BE2C (cell line): ENCODE measurements around the gene RBM47.

ENCODE experiments used
- DNase-seq: peaks from one replicate; pipeline ENCODE4 v3.0.0-alpha.2; 2020
- H3K27me3 ChIP-seq: fragments of 250-450 bp; sonication (Bioruptor Pico); 2 replicates; pipeline ENCODE4 v1.5.1; 2020; ENCODE audit warnings: mild to moderate bottlenecking
- H3K36me3 ChIP-seq: fragments of 250-450 bp; sonication (Bioruptor Pico); 2 replicates; pipeline ENCODE4 v1.5.1; 2020; ENCODE audit warnings: mild to moderate bottlenecking
- H3K4me1 ChIP-seq: fragments of 250-450 bp; sonication (Bioruptor Pico); 2 replicates; pipeline ENCODE4 v1.5.1; 2020
- H3K4me3 ChIP-seq: 2 replicates; pipeline ENCODE4 v1.5.1; 2011; ENCODE audit warnings: low read depth, low read length
- H3K9me3 ChIP-seq: fragments of 250-450 bp; sonication (Bioruptor Pico); 2 replicates; pipeline ENCODE4 v1.5.1; 2020
- TF ChIP-seq, protein P1 (sequence below): IDR thresholded peaks from 2 replicates; pipeline ENCODE4 v1.5.1; 2012; ENCODE audit warnings: mild to moderate bottlenecking, low read depth, low read length

RBM47 gene

DNA sequence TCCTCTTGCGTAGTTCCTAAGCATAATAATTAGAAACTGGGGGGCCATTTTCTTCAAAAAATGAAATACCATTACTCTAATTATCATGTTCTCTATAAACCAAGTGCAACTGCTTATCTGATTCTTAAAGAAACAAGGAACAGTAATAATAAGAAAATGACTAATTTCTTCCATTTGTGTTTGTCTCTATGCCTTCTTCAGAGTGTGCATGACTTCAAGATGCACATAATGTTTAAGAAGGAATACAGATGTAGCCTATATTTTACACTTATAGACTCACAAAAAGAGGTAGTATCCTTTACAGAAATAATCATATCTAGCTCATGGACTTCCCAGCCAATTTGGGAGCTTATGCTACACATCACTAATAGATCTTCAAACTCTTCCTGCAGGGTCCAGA is 162.9 kb downstream of the RBM47 start:
- TF ChIP-seq, protein P1, sequence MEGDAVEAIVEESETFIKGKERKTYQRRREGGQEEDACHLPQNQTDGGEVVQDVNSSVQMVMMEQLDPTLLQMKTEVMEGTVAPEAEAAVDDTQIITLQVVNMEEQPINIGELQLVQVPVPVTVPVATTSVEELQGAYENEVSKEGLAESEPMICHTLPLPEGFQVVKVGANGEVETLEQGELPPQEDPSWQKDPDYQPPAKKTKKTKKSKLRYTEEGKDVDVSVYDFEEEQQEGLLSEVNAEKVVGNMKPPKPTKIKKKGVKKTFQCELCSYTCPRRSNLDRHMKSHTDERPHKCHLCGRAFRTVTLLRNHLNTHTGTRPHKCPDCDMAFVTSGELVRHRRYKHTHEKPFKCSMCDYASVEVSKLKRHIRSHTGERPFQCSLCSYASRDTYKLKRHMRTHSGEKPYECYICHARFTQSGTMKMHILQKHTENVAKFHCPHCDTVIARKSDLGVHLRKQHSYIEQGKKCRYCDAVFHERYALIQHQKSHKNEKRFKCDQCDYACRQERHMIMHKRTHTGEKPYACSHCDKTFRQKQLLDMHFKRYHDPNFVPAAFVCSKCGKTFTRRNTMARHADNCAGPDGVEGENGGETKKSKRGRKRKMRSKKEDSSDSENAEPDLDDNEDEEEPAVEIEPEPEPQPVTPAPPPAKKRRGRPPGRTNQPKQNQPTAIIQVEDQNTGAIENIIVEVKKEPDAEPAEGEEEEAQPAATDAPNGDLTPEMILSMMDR = no peak
- Histone ChIP-seq H3K27me3 (peaks cover 7% of the 10 kb centered on the region; the same call in 1 of the 2 replicates), H3K9me3 (no peaks in the 10 kb centered on the region), H3K4me1 (no peaks in the 10 kb centered on the region), H3K36me3 (no peaks in the 10 kb centered on the region), H3K4me3 (no peak overlapping the region)
- DNase-seq = no peak

DNA sequence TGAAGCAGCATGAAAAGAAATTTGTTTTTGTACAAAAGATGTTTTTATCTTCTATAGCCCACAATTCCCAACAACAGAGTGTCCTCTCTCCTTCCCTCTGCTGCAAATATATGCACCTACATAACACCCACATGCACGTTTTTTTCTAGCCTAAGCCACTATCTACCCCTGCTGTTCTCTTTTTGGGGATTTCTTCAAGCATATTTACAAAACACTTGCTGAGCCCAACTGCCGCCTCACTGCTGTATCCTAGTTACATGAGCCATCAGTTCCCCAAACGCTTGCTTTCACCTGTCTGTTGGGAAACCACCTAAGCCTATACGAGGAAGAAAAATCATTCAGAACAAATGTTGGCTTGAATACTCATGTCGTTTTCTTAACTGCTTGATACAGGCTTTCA is 167.3 kb downstream of the RBM47 start:
- Histone ChIP-seq H3K4me3 (no peak overlapping the region), H3K27me3 (0 out of 2 replicates have a peak, but pooled peaks cover 3% of the 10 kb centered on the region), H3K4me1 (no peaks in the 10 kb centered on the region), H3K36me3 (no peaks in the 10 kb centered on the region), H3K9me3 (no peaks in the 10 kb centered on the region)
- TF ChIP-seq, protein P1 = no peak
- DNase-seq = no peak

DNA sequence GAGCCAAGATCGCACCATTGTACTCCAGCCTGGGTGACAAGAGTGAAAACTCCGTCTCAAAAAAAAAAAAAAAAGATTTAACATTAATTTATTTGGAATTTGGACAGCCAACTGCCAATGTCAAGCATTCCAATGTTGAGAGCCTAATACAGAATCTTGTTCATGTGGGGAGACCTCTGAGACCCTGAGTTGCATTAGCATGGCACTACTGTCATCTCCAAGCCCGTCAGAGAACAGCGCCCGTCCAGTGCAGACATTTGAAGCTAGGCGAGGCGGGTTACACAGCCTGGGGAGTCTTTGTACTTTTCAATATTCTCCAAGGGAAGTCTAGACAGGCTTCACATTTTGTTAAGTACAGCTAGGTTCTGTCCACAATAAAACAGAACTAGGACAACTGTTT is 167.8 kb downstream of the RBM47 start:
- DNase-seq = no peak
- TF ChIP-seq, protein P1 = no peak
- H3K4me1 ChIP-seq = no peaks in the 10 kb centered on the region
- H3K9me3 ChIP-seq = no peaks in the 10 kb centered on the region
- H3K27me3 ChIP-seq = 0 out of 2 replicates have a peak, but pooled peaks cover 3% of the 10 kb centered on the region
- H3K4me3 ChIP-seq = no peak overlapping the region
- no peaks in the 10 kb centered on the region for H3K36me3 ChIP-seq

DNA sequence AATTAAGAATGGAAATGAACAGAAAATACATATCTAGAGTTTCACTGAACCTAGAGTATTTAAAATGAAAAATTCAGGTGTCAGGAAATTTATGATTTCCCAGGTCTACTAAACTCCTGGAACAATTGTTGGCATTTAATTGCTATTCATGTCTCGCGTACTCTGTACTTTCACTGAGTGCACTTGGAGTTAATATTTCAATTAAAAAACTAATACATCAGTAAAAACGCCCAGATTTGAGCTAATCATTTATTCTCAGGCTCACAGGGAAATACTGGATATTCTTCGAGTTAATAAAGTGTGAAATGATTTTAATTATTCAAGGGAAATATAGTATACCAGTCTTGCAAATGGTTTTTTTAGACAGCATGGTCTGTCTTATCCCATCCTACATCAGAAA is 168.6 kb downstream of the RBM47 start:
- H3K36me3 ChIP-seq = no peaks in the 10 kb centered on the region
- H3K4me3 ChIP-seq = no peak overlapping the region
- no peaks in the 10 kb centered on the region for H3K4me1 ChIP-seq
- H3K9me3 ChIP-seq = no peaks in the 10 kb centered on the region
- H3K27me3 ChIP-seq = 0 out of 2 replicates have a peak, but pooled peaks cover 3% of the 10 kb centered on the region
- DNase-seq = no peak
- TF ChIP-seq, protein P1 = no peak

DNA sequence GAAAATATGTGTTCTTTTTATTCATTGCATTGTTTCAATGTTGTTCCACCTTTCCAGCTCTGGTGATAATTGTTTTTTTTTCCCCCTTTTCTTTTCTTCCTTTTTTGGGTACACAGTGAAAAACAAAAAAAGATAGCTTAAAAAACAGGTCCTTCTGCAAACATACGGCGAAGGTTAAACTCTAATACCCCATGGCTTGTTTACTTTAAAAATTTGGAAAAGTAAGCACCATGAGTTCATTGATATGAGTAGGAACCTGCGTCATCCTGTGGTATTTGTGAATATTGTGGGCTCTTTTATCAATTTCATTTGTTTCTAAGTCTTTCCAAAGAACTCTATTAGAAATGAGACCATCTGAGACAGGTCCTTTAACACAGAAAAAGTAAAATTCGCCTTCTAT is 171.0 kb downstream of the RBM47 start:
- TF ChIP-seq, protein P1 = no peak
- Histone ChIP-seq H3K4me1 (no peaks in the 10 kb centered on the region), H3K36me3 (no peaks in the 10 kb centered on the region), H3K9me3 (no peaks in the 10 kb centered on the region), H3K4me3 (no peak overlapping the region), H3K27me3 (0 out of 2 replicates have a peak, but pooled peaks cover 3% of the 10 kb centered on the region)
- no peak for DNase-seq

DNA sequence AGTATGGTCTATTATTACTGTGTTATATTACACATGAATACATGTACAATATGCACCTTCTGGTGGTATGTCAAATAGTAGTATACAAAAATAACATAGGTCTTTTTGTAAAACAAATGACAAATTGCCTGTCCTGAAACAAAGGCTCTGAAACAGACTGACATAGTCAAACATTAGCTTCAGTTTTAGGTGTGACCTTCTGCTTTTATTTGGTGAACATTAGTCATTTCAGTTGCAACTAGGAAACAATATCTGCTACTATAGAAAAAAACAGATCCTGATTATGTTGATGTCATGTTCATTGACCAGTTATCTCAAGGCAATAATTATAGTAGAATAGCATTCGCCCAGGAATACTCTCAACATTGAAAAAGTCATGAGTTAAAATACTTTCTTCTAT is 171.6 kb downstream of the RBM47 start:
- no peaks in the 10 kb centered on the region for H3K36me3 ChIP-seq
- H3K9me3 ChIP-seq = no peaks in the 10 kb centered on the region
- no peak for DNase-seq
- 0 out of 2 replicates have a peak, but pooled peaks cover 3% of the 10 kb centered on the region for H3K27me3 ChIP-seq
- H3K4me1 ChIP-seq = no peaks in the 10 kb centered on the region
- TF ChIP-seq, protein P1 = no peak
- H3K4me3 ChIP-seq = no peak overlapping the region
